Activated naive CD4-positive, alpha-beta T cell treated with anti-CD3 and anti-CD28 coated beads for 36 hours (primary cell): ENCODE measurements around the gene TPSD1. TPM values are rescaled to one million over a fixed set of nuclear protein-coding genes. Genes with fewer than 3 reads are reported as not detected.
A peak's percentile ranks its signal among the peaks of the same experiment; 100 is the strongest.
"Not testable (repeated sequence)": the region's sequence is repeated elsewhere in the genome, so short reads cannot be mapped to it uniquely, and the experiment has no call there.

ENCODE experiments used
- CTCF ChIA-PET: fragments of 350-600 bp; sonication (Branson Sonifier 250); formaldehyde crosslinking; loops from one replicate; lab custom pipeline; 2021; ENCODE audit warnings: antibody characterized with exemption; lab: Charles Lee
- DNase-seq: peaks from one replicate; pipeline ENCODE4 v3.0.0-alpha.2; 2020
- H3K27ac Mint-ChIP-seq: one replicate; pipeline ENCODE4 v1.8.0; 2021; ENCODE audit warnings: mild to moderate bottlenecking, mixed read lengths
- H3K27me3 Mint-ChIP-seq: one replicate; pipeline ENCODE4 v1.8.0; 2021; ENCODE audit warnings: low read depth, mixed read lengths
- H3K36me3 Mint-ChIP-seq: one replicate; pipeline ENCODE4 v1.8.0; 2021; ENCODE audit warnings: low read depth, mixed read lengths
- H3K4me1 Mint-ChIP-seq: one replicate; pipeline ENCODE4 v1.8.0; 2021; ENCODE audit warnings: low read depth, mixed read lengths
- H3K4me3 Mint-ChIP-seq: one replicate; pipeline ENCODE4 v1.8.0; 2021; ENCODE audit warnings: mild to moderate bottlenecking, moderate library complexity, mixed read lengths
- H3K9me3 Mint-ChIP-seq: one replicate; pipeline ENCODE4 v1.8.0; 2021; ENCODE audit warnings: mixed read lengths
- intact Hi-C: fragments of 100-400 bp; cut with micrococcal nuclease; formaldehyde crosslinking; loops from one replicate; pipeline ENCODE4 v1.15.1; 2023
- total RNA-seq, 2 experiments: library from RNA; stranded (reverse); gene quantifications; one replicate each; pipeline ENCODE4 v1.2.3, GENCODE V29; 2021

Gene TPSD1
- total RNA-seq, 2 experiments from 2014 or later: not detected

- DNase-seq: no peak
- CTCF ChIA-PET: no interaction called here
- no peaks in the 10 kb centered on the region for H3K9me3 Mint-ChIP-seq
- H3K27me3 Mint-ChIP-seq: peaks cover 42% of the 10 kb centered on the region
- H3K4me3 Mint-ChIP-seq: no peak overlapping the region
- no peak overlapping the region for H3K27ac Mint-ChIP-seq
- intact Hi-C loops: no loop called here
- H3K4me1 Mint-ChIP-seq: peaks cover 7% of the 10 kb centered on the region
- no peaks in the 10 kb centered on the region for H3K36me3 Mint-ChIP-seq
Measured at GRCh38 chr16:1293921-1294656, 38.2 kb downstream of the TPSD1 start.

- H3K27me3 Mint-ChIP-seq: peaks cover 34% of the 10 kb centered on the region
- CTCF ChIA-PET: no interaction called here
Measured at GRCh38 chr16:1295465-1295864, 39.6 kb downstream of the TPSD1 start.

GRCh38 chr16:1296688-1297017 is 40.8 kb downstream of the TPSD1 start:
- intact Hi-C loops, H3K4me1 Mint-ChIP-seq, H3K4me3 Mint-ChIP-seq, H3K36me3 Mint-ChIP-seq, DNase-seq, H3K27ac Mint-ChIP-seq, H3K9me3 Mint-ChIP-seq: not testable (repeated sequence)
- CTCF ChIA-PET: interaction anchor here (0.6 to 0.7 kb wide), 2 partner anchors 50 to 404 kb away, joined by 4 to 7 read pairs; no protein-coding TSS in a partner anchor
- peaks cover 27% of the 10 kb centered on the region for H3K27me3 Mint-ChIP-seq

More at GRCh38 chr16:1295465-1295864, 39.6 kb downstream of the TPSD1 start:
- no peak overlapping the region for H3K27ac Mint-ChIP-seq
- no peak for DNase-seq
- no peaks in the 10 kb centered on the region for H3K9me3 Mint-ChIP-seq
- H3K4me3 Mint-ChIP-seq: no peak overlapping the region
- H3K4me1 Mint-ChIP-seq: peaks cover 4% of the 10 kb centered on the region
- intact Hi-C loops: no loop called here
- no peaks in the 10 kb centered on the region for H3K36me3 Mint-ChIP-seq

GRCh38 chr16:1297018-1297696 is 41.3 kb downstream of the TPSD1 start:
- CTCF ChIA-PET: interaction anchor here (0.7 kb wide), 1 partner anchor 404 kb away, joined by 4 read pairs; no protein-coding TSS in a partner anchor

GRCh38 chr16:1298406-1298805 is 42.5 kb downstream of the TPSD1 start:
- peaks cover 8% of the 10 kb centered on the region for H3K4me1 Mint-ChIP-seq
- H3K27me3 Mint-ChIP-seq: peaks cover 21% of the 10 kb centered on the region
- no peaks in the 10 kb centered on the region for H3K36me3 Mint-ChIP-seq
- CTCF ChIA-PET: no interaction called here
- intact Hi-C loops: no loop called here
- DNase-seq: no peak
- H3K4me3 Mint-ChIP-seq: no peak overlapping the region
- no peaks in the 10 kb centered on the region for H3K9me3 Mint-ChIP-seq
- no peak overlapping the region for H3K27ac Mint-ChIP-seq

More at GRCh38 chr16:1297018-1297696, 41.3 kb downstream of the TPSD1 start:
- intact Hi-C loops: no loop called here
- no peaks in the 10 kb centered on the region for H3K36me3 Mint-ChIP-seq
- no peak overlapping the region for H3K27ac Mint-ChIP-seq
- peaks cover 25% of the 10 kb centered on the region for H3K27me3 Mint-ChIP-seq
- H3K4me3 Mint-ChIP-seq: no peak overlapping the region
- no peaks in the 10 kb centered on the region for H3K9me3 Mint-ChIP-seq
- peaks cover 8% of the 10 kb centered on the region for H3K4me1 Mint-ChIP-seq
- peak; percentile 50 for DNase-seq

- Mint-ChIP-seq H3K4me3 (no peak overlapping the region), H3K36me3 (no peaks in the 10 kb centered on the region), H3K27me3 (peaks cover 16% of the 10 kb centered on the region), H3K27ac (no peak overlapping the region), H3K4me1 (peaks cover 13% of the 10 kb centered on the region), H3K9me3 (peaks cover under 1% of the 10 kb centered on the region)
- intact Hi-C loops: no loop called here
- CTCF ChIA-PET: interaction anchor here (1.0 to 1.6 kb wide), 2 partner anchors 9 to 10 kb away, joined by 4 read pairs; partner anchors contain the start of gene UBE2I
- no peak for DNase-seq
Measured at GRCh38 chr16:1299012-1299867, 43.4 kb downstream of the TPSD1 start.

- DNase-seq: no peak
- H3K4me1 Mint-ChIP-seq: peaks cover 16% of the 10 kb centered on the region
- CTCF ChIA-PET: interaction anchor here (1.0 to 1.6 kb wide), 2 partner anchors 10 kb away, joined by 4 read pairs; partner anchors contain the start of gene UBE2I
- H3K27me3 Mint-ChIP-seq: peaks cover 14% of the 10 kb centered on the region
- H3K9me3 Mint-ChIP-seq: peaks cover 2% of the 10 kb centered on the region
- no peaks in the 10 kb centered on the region for H3K36me3 Mint-ChIP-seq
- H3K27ac Mint-ChIP-seq: no peak overlapping the region
- no peak overlapping the region for H3K4me3 Mint-ChIP-seq
- intact Hi-C loops: no loop called here
Measured at GRCh38 chr16:1299868-1300203, 44.0 kb downstream of the TPSD1 start.

- DNase-seq: peak; percentile 80
- Mint-ChIP-seq H3K9me3 (peaks cover 2% of the 10 kb centered on the region), H3K4me3 (no peak overlapping the region), H3K36me3 (no peaks in the 10 kb centered on the region), H3K27ac (no peak overlapping the region), H3K27me3 (peaks cover 11% of the 10 kb centered on the region), H3K4me1 (peaks cover 18% of the 10 kb centered on the region)
- CTCF ChIA-PET: interaction anchor here (0.6 to 1.6 kb wide), 5 partner anchors 11 to 132 kb away, joined by 3 to 4 read pairs (median 3); partner anchors contain the start of gene UNKL
- intact Hi-C loops: no loop called here
Measured at GRCh38 chr16:1300664-1301476, 45.0 kb downstream of the TPSD1 start.

- CTCF ChIA-PET: interaction anchor here (0.8 to 1.1 kb wide), 3 partner anchors 11 to 131 kb away, joined by 3 to 4 read pairs (median 3); partner anchors contain the start of gene UNKL
- H3K4me3 Mint-ChIP-seq: no peak overlapping the region
- intact Hi-C loops: no loop called here
- peaks cover 11% of the 10 kb centered on the region for H3K27me3 Mint-ChIP-seq
- no peak overlapping the region for H3K27ac Mint-ChIP-seq
- H3K4me1 Mint-ChIP-seq: peaks cover 22% of the 10 kb centered on the region
- H3K36me3 Mint-ChIP-seq: no peaks in the 10 kb centered on the region
- peaks cover 2% of the 10 kb centered on the region for H3K9me3 Mint-ChIP-seq
- no peak for DNase-seq
Measured at GRCh38 chr16:1301562-1301961, 45.7 kb downstream of the TPSD1 start.

GRCh38 chr16:1305823-1306222 is 50.0 kb downstream of the TPSD1 start:
- Mint-ChIP-seq H3K36me3 (peaks cover 9% of the 10 kb centered on the region), H3K4me3 (no peak overlapping the region), H3K4me1 (peaks cover 30% of the 10 kb centered on the region), H3K27ac (no peak overlapping the region), H3K9me3 (peaks cover 2% of the 10 kb centered on the region), H3K27me3 (no peaks in the 10 kb centered on the region)
- CTCF ChIA-PET: interaction anchor here (0.9 kb wide), 1 partner anchor 16 kb away, joined by 3 read pairs; no protein-coding TSS in a partner anchor
- intact Hi-C loops: no loop called here
- no peak for DNase-seq

- peak overlapping the region; percentile 39 for H3K27ac Mint-ChIP-seq
- H3K27me3 Mint-ChIP-seq: no peaks in the 10 kb centered on the region
- H3K4me3 Mint-ChIP-seq: no peak overlapping the region
- intact Hi-C loops: no loop called here
- peaks cover 35% of the 10 kb centered on the region for H3K4me1 Mint-ChIP-seq
- H3K9me3 Mint-ChIP-seq: peaks cover 2% of the 10 kb centered on the region
- peaks cover 12% of the 10 kb centered on the region for H3K36me3 Mint-ChIP-seq
- CTCF ChIA-PET: interaction anchor here (0.9 kb wide), 1 partner anchor 16 kb away, joined by 3 read pairs; no protein-coding TSS in a partner anchor
- no peak for DNase-seq
Measured at GRCh38 chr16:1306334-1306733, 50.5 kb downstream of the TPSD1 start.
